CMK (cell line): ENCODE measurements around the gene ASL.
"Not testable (repeated sequence)": the region's sequence is repeated elsewhere in the genome, so short reads cannot be mapped to it uniquely, and the experiment has no call there.

ENCODE experiments used
- DNase-seq: peaks from one replicate; pipeline ENCODE4 v3.0.0-alpha.2; 2010; ENCODE audit warnings: low read depth

ASL gene

GRCh38 chr7:66119245-66119850 lies 43.7 kb downstream of the ASL start:
- no peak for DNase-seq

GRCh38 chr7:66123175-66123528 lies 47.5 kb downstream of the ASL start:
- no peak for DNase-seq

- not testable (repeated sequence) for DNase-seq
These were observed 48.9 kb downstream of the ASL start for GRCh38 chr7:66124569-66124861.

- DNase-seq: no peak
These were observed 49.6 kb downstream of the ASL start for GRCh38 chr7:66125052-66125694.

- not testable (repeated sequence) for DNase-seq
These were observed 50.2 kb downstream of the ASL start for GRCh38 chr7:66125781-66126352.

- not testable (repeated sequence) for DNase-seq
These were observed 51.6 kb downstream of the ASL start for GRCh38 chr7:66127172-66127571.

- DNase-seq: no peak
These were observed 63.6 kb downstream of the ASL start for GRCh38 chr7:66138994-66139752.

- no peak for DNase-seq
These were observed 65.3 kb downstream of the ASL start for GRCh38 chr7:66140924-66141323.

GRCh38 chr7:66142334-66142733 lies 66.7 kb downstream of the ASL start:
- DNase-seq: no peak

GRCh38 chr7:66142996-66143395 lies 67.4 kb downstream of the ASL start:
- no peak for DNase-seq
